ENCODE results near the gene SIRT4. TPM values are rescaled to one million over a fixed set of nuclear protein-coding genes. Genes with fewer than 3 reads are reported as not detected.
"Not testable (repeated sequence)": the region's sequence is repeated elsewhere in the genome, so short reads cannot be mapped to it uniquely, and the experiment has no call there.

SIRT4 gene
- total and polyA plus RNA-seq, 2 donors = 1.8 to 2.3 TPM

DNA sequence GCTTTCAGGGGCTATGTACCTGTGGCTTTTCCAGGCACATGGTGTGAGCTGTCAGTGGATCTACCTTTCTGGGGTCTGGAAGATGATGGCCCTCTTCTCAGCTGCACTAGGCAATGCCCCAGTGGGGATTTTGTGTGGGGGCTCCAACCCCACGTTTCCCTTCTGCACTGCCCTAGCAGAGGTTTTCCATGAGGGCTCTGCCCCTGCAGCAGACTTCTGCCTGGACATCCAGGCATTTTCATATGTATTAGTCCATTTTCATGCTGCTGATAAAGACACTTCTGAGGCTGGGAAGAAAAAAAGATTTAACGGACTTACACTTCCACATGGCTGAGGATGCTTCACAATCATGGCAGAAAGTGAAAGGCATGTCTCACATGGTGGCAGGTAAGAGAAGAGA lies 34.3 kb downstream of the SIRT4 start:
- DNase-seq (ENCODE audit: extremely low spot score); H3K36me3 ChIP-seq (ENCODE audit: insufficient read depth); H3K4me3 ChIP-seq (ENCODE audit: low read depth, low read length); H3K27ac ChIP-seq (ENCODE audit: low read depth); H3K4me1 ChIP-seq (ENCODE audit: insufficient read depth): not testable (repeated sequence)
- WGBS = 87% methylated on average over 2 of the region's 2 CpGs

DNA sequence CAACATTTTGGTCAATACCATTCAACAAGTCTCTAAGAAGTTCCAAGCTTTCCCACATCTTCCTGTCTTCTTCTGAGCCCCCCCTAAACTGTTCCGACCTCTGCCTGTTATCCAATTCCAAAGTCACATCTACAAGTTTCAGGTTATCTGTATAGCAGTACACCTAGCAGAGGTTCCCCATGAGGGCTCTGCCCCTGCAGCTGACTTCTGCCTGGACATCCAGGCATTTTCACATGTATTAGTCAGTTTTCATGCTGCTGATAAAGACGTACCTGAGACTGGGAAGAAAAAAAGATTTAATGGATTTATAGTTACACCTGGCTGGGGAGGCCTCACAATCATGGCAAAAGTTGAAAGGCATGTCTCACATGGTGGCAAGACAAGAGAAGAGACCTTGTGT lies 35.6 kb downstream of the SIRT4 start:
- Histone ChIP-seq H3K36me3 (ENCODE audit: insufficient read depth) (no peaks in the 10 kb centered on the region), H3K4me3 (ENCODE audit: low read depth, low read length) (no peak overlapping the region), H3K4me1 (ENCODE audit: insufficient read depth) (no peaks in the 10 kb centered on the region), H3K27ac (ENCODE audit: low read depth) (no peak overlapping the region)
- WGBS = 80% methylated on average over 2 of the region's 2 CpGs
- DNase-seq (ENCODE audit: extremely low spot score) = no peak

DNA sequence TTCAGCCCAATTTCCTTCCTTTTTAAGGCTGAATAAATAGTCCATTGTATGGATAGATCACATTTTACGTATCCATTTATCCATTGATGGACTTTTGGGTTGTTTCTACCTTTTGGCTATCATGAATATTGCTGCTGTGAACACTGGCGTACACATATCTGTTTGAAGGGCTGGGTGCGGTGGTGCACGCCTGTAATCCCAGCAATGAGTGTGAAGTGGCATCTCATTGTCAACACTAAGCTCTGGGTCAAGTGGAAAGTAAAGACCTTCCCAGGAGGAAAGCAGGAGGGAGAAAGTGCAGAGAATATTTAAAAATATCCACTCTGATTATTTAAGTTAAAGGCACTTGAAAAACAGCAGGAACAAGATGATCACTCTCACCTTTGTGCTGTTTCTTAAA lies 37.1 kb downstream of the SIRT4 start:
- Histone ChIP-seq H3K27ac (ENCODE audit: low read depth) (no peak overlapping the region), H3K36me3 (ENCODE audit: insufficient read depth) (no peaks in the 10 kb centered on the region), H3K4me1 (ENCODE audit: insufficient read depth) (no peaks in the 10 kb centered on the region), H3K4me3 (ENCODE audit: low read depth, low read length) (no peak overlapping the region)
- WGBS = 84% methylated on average over 4 of the region's 4 CpGs
- no peak for DNase-seq (ENCODE audit: extremely low spot score)

DNA sequence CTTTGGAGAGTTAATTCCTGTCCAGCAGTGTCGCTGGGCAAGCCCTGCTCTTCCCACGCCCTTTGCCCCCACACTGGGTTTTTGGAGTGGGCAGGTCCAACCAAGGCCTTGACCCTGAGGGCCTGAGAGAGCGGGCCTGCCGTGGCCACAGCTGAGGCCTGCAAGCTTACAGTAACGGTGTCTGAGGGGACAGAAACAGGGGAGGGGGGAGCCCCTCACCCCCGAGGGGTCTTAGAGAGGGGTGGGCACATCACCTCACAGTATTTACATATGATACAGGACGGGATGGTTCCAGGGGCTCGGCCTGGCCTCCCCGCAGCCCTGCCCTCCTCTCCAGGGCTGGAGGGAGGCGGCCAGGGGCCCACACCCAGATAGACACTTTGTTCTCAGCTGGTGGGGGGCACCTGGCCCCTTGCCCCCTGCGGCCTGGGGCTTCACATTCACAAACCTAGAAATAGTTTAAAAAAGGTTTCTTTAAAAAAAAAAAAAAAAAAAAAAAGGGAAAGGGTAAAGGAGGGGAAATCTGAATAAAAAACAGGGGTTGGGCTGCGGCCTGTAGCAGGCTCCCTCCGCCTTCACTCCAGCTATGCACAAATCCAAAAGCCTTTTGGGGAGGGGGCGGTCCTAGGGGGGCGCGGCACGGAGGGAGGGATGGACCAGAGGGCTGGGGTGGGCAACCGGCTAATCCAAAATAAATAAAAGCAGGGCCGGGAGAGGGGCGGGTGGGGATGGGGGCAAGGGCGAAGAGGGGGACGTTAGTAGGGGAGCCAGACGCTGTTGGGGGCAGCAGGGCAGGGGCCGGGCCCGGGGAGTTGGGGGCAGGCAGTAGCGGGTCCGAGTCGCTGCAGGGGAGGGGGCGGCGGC lies 40.3 kb downstream of the SIRT4 start:
- 55% methylated on average over 30 of the region's 30 CpGs for WGBS
- H3K4me1 ChIP-seq (ENCODE audit: insufficient read depth) = no peaks in the 10 kb centered on the region
- DNase-seq (ENCODE audit: extremely low spot score) = no peak
- no peak overlapping the region for H3K27ac ChIP-seq (ENCODE audit: low read depth)
- H3K36me3 ChIP-seq (ENCODE audit: insufficient read depth) = no peaks in the 10 kb centered on the region
- no peak overlapping the region for H3K4me3 ChIP-seq (ENCODE audit: low read depth, low read length)

DNA sequence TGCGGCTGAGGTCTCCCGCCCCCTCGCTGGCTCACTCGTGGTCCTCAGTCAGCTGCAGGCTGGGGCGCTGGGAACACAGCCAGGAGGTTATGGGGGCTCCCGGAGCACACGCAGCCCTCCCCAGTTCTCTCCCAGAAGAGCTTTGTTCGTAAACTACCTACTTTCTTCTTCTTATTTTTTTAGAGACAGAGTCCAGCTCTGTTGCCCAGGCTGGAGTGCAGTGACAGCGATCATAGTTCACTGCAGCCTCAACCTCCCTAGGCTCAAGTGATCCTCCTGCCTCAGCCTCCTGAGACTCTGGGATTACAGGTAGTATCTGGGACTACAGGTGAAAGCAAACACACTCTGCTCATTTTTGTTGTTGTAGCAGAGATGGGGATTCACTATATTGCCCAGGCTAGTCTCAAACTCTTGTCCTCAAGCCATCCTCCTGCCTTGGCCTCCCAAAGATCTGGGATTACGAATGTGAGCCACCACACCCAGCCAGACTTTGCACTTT lies 41.0 kb downstream of the SIRT4 start:
- H3K36me3 ChIP-seq (ENCODE audit: insufficient read depth) = no peaks in the 10 kb centered on the region
- H3K4me3 ChIP-seq (ENCODE audit: low read depth, low read length) = no peak overlapping the region
- WGBS = 62% methylated on average over 10 of the region's 10 CpGs
- no peak for DNase-seq (ENCODE audit: extremely low spot score)
- no peak overlapping the region for H3K27ac ChIP-seq (ENCODE audit: low read depth)
- no peaks in the 10 kb centered on the region for H3K4me1 ChIP-seq (ENCODE audit: insufficient read depth)

DNA sequence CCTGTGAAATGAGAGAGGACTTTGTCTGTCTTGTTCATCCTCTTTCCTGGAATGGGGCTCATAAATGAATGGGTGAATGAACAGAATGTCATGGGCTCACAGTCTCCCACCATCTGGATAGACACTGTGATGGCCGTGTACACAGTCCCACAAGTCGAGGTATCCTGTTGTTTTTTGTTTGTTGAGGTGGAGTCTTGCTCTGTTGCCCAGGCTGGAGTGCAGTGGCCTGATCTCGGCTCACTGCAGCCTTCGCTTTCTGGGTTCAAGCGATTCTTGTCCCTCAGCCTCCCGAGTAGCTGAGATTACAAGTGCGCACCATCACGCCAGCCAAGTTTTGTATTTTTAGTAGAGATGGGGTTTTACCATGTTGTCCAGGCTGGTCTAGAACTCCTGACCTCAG lies 41.6 kb downstream of the SIRT4 start:
- WGBS = 92% methylated on average over 8 of the region's 8 CpGs

DNA sequence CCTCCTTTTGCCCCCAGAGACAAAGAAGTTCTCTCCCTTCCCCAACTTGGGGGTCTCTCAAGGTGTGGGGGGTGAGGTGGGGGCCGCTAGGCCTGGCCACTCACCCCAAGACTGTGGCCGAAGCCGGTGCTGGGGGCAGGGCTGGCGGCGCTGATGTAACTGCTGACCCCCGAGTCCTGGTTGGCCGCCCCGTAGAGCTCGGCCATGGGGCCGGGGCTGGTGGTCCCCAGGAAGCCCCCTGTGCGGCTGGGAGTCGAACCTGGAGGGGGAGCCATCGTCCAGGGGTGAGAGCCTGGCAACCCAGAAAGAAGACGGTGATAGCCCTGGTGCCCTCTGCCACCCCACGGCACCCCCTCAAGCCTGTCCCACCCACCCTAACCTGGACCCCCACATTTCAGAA lies 43.9 kb downstream of the SIRT4 start:
- Histone ChIP-seq H3K4me3 (ENCODE audit: low read depth, low read length) (no peak overlapping the region), H3K27ac (ENCODE audit: low read depth) (no peak overlapping the region), H3K36me3 (ENCODE audit: insufficient read depth) (no peaks in the 10 kb centered on the region), H3K4me1 (ENCODE audit: insufficient read depth) (no peaks in the 10 kb centered on the region)
- no peak for DNase-seq (ENCODE audit: extremely low spot score)
- 92% methylated on average over 15 of the region's 15 CpGs for WGBS

More for the DNA sequence above, 41.6 kb downstream of the SIRT4 start:
- no peaks in the 10 kb centered on the region for H3K36me3 ChIP-seq (ENCODE audit: insufficient read depth)
- H3K4me3 ChIP-seq (ENCODE audit: low read depth, low read length) = no peak overlapping the region
- no peak for DNase-seq (ENCODE audit: extremely low spot score)
- H3K4me1 ChIP-seq (ENCODE audit: insufficient read depth) = no peaks in the 10 kb centered on the region
- no peak overlapping the region for H3K27ac ChIP-seq (ENCODE audit: low read depth)

DNA sequence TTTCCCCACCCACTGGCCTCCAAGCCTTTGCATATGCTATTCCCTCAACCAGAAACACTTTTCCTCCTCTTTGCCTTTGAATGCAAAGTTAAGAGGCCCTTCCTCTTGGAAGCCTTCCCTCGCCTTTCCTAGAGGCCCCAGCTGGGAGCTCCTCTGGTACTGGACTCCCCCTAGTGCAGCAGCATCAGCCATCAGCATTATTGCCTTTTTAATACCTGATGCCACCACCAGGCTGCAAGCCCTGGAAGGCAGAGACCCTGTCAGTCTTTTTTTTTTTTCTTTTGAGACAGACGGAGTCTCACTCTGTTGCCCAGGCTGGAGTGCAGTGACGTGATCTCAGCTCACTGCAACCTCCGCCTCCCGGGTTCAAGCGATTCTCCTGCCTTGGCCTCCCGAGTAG lies 44.6 kb downstream of the SIRT4 start:
- no peaks in the 10 kb centered on the region for H3K36me3 ChIP-seq (ENCODE audit: insufficient read depth)
- no peaks in the 10 kb centered on the region for H3K4me1 ChIP-seq (ENCODE audit: insufficient read depth)
- WGBS = 93% methylated on average over 7 of the region's 7 CpGs
- no peak overlapping the region for H3K27ac ChIP-seq (ENCODE audit: low read depth)
- no peak overlapping the region for H3K4me3 ChIP-seq (ENCODE audit: low read depth, low read length)
- DNase-seq (ENCODE audit: extremely low spot score) = no peak

DNA sequence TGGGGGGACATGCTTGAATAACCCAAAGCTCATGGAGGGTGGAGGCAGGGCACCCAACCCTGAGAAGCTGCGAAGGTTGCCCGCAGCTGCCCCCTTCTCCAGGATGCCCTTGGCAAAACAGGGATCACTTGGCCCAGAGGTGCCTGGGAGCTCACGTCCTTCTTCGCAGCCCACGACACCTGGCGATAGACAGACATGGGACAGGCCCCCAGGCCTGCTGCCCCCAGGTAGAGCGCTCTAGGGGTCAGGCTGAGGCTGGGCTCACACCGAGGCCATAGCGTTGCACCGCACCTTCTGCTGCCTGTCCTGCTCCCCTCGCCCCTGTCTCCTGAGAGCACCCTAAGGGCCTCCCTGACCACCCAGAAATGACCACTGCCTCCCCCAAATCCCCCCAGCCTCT lies 45.6 kb downstream of the SIRT4 start:
- no peak for DNase-seq (ENCODE audit: extremely low spot score)
- Histone ChIP-seq H3K4me1 (ENCODE audit: insufficient read depth) (no peaks in the 10 kb centered on the region), H3K27ac (ENCODE audit: low read depth) (no peak overlapping the region), H3K4me3 (ENCODE audit: low read depth, low read length) (no peak overlapping the region), H3K36me3 (ENCODE audit: insufficient read depth) (no peaks in the 10 kb centered on the region)
- 97% methylated on average over 11 of the region's 11 CpGs for WGBS

DNA sequence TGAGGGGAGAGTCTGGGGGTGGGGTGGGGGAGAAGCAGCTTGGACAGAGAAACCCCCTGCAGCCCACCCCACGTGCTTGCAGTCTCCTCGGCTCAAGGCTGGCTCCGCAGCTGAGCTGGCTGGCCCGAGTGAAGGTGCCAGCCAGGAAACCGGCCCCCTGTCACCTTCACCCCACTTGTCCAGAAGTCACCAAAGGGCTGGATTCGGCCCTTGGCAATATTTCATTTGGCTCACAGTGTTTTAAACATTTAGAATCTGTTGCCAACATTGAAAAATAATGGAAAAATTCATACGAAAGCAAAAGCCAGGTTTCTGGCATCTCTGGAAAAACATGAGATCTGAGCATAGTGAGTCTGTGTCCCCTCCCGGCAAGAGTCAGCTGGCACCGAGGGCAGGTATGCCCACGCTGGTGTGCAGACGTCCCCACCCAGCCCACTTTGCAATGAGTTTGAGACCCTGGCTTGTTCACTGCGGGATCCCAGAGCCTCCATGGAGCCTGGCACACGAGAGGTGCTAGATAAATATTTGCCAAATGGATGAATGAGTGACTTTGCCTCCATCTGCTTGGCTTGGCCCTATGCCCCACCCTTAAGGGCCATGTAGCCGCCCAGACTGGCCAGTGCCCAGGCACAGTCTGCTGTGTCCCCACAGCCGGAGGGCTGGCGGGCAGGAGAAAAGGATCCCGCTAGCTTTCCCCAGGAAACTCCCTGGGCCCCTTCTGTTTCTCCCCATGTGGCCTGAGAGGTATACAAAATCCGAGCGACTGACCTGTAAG lies 48.6 kb downstream of the SIRT4 start:
- WGBS = 80% methylated on average over 19 of the region's 19 CpGs
- Histone ChIP-seq H3K4me1 (ENCODE audit: insufficient read depth) (no peaks in the 10 kb centered on the region), H3K36me3 (ENCODE audit: insufficient read depth) (no peaks in the 10 kb centered on the region), H3K4me3 (ENCODE audit: low read depth, low read length) (no peak overlapping the region), H3K27ac (ENCODE audit: low read depth) (no peak overlapping the region)
- DNase-seq (ENCODE audit: extremely low spot score) = no peak

DNA sequence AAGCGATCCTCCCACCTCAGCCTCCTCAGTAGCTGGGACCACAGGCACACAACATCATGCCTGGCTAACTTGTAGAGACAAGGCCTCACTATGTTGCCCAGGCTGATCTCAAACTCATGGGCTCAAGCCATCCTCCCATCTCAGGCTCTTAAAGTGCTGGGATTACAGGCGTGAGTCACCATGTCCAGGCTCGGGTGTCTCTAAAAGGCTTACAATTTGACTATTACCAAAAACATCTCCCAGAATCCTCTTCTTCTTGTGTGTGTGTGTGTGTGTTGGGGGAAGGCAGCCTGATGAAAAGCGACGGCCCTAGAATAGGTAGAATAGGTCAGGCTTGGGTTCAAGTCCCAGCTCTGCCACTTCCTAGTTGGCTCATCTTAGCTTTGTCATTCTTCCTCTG lies 50.0 kb downstream of the SIRT4 start:
- Histone ChIP-seq H3K27ac (ENCODE audit: low read depth) (no peak overlapping the region), H3K4me1 (ENCODE audit: insufficient read depth) (no peaks in the 10 kb centered on the region), H3K4me3 (ENCODE audit: low read depth, low read length) (no peak overlapping the region), H3K36me3 (ENCODE audit: insufficient read depth) (no peaks in the 10 kb centered on the region)
- 81% methylated on average over 5 of the region's 5 CpGs for WGBS
- no peak for DNase-seq (ENCODE audit: extremely low spot score)

DNA sequence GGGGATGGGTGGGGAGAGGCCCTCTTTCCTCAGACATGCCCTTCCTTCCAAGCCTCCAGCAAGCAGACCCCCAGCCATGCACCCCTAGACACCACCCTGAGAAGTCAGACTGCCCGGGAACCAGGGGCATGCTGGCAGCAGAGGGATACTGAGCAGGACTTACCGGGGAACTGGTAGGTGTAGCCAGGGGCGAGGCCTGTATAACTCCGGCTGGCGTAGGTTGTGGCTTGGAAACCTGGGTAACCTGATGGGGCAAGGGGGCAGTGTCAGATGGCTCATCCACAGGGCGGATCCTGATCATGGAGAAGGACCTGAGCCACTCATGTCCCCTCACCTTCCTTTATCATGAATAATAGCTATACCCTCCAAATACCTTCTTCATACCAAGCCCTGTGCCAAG lies 51.0 kb downstream of the SIRT4 start:
- H3K4me1 ChIP-seq (ENCODE audit: insufficient read depth) = no peaks in the 10 kb centered on the region
- H3K4me3 ChIP-seq (ENCODE audit: low read depth, low read length) = no peak overlapping the region
- 98% methylated on average over 6 of the region's 6 CpGs for WGBS
- H3K27ac ChIP-seq (ENCODE audit: low read depth) = no peak overlapping the region
- DNase-seq (ENCODE audit: extremely low spot score) = no peak
- H3K36me3 ChIP-seq (ENCODE audit: insufficient read depth) = no peaks in the 10 kb centered on the region

DNA sequence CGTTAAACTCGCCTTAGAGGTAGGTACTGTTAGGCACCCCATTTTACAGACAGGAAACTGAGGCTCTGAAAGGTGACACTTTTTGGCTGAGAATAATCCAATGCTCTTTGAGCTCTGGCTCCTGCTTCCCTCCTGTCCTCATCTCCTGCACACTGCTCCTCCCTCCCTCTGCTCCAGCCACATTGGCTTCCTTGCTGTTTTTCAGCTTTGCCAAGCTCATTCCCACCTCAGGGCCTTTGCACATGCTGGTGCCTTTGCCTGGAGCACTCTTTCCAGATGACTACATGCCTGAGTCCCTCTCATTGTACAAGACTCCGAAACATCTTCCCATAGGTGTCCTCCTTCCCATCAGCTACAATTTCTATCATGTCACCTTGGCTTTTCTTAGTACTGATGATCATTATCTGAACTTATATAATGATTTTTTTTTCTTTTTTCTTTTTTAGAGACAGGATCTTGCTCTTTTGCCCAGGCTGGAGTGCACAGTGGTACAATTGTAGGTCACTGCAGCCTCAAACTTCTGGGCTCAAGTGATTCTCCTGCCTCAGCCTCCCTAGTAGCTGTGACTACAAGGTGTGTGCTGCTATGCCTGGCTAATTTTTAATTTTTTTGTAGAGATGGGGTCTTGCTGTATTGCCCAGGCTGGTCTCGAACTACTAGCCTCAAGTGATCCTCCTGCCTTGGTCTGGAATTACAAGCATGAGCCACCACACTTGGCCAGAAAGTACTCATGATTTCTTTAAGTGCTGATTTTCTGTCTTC lies 51.6 kb downstream of the SIRT4 start:
- no peaks in the 10 kb centered on the region for H3K4me1 ChIP-seq (ENCODE audit: insufficient read depth)
- no peak overlapping the region for H3K4me3 ChIP-seq (ENCODE audit: low read depth, low read length)
- 95% methylated on average over 4 of the region's 4 CpGs for WGBS
- no peak overlapping the region for H3K27ac ChIP-seq (ENCODE audit: low read depth)
- no peak for DNase-seq (ENCODE audit: extremely low spot score)
- no peaks in the 10 kb centered on the region for H3K36me3 ChIP-seq (ENCODE audit: insufficient read depth)
